Measurements from ENCODE around the gene LCN1.
"Not testable (repeated sequence)": the region's sequence is repeated elsewhere in the genome, so short reads cannot be mapped to it uniquely, and the experiment has no call there.

Gene LCN1

GRCh38 chr9:135505406-135506187 lies 15.6 kb upstream of the LCN1 start:
- DNase-seq: no peak

- no peak for DNase-seq
These were observed 14.7 kb upstream of the LCN1 start for GRCh38 chr9:135506327-135507103.

GRCh38 chr9:135507104-135508035 lies 13.9 kb upstream of the LCN1 start:
- no peak for DNase-seq

DNA sequence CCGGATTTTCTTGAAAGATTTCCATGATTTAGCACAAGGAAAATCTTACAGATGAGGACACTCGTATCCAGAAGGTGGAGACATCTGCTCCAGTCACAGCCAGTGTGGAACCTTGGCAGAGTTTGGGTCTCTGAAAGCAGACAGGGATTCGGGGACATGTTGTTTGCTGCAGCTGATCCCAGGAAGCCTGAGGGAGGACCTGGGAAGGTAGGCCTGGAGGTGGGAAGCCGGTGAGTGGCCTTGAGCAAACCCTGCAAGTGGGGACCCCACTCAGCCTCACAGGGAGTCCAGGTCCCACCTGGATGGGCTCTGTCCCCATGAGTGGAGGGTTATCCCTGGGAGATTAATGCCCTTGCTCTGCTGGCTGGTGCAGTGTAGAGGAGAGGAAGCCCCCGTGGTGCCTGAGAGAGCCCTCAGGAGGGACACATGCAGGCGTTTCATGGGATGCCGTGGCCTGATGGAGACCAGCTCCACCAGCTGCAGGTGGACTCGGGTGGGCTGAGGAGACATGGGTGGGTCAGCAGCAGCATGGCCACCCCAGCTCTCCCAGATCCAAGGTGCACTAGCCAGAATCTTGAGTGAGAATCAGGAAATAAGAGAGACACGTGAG lies 12.9 kb upstream of the LCN1 start:
- DNase-seq: no peak

- DNase-seq: no peak
These were observed 11.8 kb upstream of the LCN1 start for GRCh38 chr9:135509458-135509857.

GRCh38 chr9:135512241-135512603 lies 9.0 kb upstream of the LCN1 start:
- DNase-seq: no peak

- no peak for DNase-seq
These were observed 8.3 kb upstream of the LCN1 start for GRCh38 chr9:135512904-135513303.

DNA sequence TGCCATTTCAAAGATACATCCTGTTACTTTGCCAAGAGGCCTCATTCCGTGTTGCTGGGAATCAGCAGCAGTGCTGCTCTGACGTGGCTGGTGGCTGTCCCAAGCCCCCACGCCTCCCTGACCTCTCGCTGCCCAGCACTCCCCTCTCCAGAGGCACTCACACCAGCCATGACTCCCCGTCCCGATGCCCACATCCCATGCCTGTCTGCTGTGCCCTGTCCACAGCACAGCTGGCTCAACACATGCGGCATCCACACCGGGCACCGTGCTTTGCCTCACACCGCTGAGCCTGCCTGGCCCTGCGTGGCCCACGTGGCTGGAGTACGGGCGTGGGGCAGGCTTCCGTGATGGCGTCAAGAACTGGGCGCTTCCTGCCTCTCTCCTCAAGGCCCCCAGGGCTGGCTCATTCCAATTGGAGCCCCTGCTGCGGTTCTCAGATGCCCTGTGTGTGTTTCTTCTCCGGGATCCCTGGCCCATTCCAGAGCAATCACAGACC lies 7.8 kb upstream of the LCN1 start:
- DNase-seq: no peak

DNA sequence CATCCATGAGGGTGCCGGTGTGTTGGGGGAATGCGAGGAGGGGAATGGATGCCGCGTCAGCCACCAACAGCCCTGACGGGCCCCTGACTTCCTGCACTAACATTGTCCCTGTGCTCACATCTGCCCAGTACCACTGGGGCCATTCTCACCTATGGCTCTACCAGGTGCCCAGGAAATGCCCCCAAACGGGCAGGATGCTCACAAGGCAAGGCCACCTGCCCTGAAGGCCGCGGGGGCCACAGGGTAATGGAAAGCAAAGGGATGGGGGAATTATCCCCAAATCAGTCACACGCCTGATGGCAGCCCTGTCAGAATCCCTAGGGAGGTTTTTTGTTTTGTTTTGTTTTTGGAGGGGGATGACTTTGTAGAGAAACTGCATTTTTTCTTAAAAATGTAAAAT lies 7.3 kb upstream of the LCN1 start:
- DNase-seq: not testable (repeated sequence)

DNA sequence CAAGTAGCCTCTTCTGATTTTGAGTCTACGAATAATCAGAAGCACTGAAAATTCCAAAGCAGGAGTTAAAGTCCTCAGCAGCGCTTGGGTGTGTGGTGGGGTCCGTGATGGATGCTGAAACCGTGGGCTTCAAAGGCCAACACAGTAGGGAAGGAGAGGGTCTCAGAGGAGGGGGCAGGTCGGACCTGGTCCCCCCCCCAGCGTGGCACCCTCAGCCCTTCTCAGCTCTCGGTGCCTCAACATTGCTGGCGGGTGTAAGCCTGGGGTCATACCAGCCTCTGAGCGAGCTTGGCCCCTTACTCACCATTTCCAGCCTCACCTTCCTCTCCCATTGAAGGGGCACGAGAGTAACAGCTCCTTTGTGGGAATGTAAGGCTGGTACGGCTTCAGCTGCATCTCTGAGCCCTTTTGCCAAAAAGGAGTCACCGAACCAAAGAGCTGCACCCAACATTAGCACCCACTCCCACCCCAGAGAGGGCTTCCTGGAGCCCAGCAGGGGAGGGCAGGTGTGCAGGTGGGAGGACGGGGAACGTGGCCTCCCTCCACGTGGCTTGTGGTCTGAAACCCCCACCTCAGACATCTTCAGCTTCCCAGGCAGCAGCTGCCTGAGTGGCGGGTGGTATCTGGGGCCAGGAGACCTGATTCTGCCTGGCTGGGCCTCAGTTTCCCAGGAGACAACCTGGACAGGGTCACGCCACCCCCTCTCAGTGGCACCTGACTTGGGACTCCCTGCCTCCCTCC lies 6.7 kb upstream of the LCN1 start:
- no peak for DNase-seq

- no peak for DNase-seq
These were observed 5.9 kb upstream of the LCN1 start for GRCh38 chr9:135515083-135515951.

GRCh38 chr9:135516132-135516860 lies 4.9 kb upstream of the LCN1 start:
- DNase-seq: no peak

DNA sequence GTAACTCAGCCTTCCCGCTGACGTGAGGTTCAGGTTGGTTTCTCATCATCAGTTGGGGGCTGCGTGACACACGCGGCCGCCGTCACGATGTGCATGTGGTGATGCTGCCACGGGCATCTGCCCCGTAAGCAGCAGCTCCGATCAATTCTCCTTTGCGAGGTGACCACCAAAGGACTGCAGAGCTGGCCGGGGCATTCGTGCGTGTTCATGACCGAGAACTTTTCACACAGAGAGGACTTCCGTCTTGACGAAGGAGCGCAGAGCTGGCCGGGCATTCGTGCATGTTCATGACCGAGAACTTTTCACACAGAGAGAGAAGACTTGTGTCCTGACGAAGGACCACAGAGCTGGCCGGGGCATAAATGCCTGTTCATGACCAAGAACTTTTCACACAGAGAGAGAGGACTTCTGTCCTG lies 3.8 kb upstream of the LCN1 start:
- no peak for DNase-seq

DNA sequence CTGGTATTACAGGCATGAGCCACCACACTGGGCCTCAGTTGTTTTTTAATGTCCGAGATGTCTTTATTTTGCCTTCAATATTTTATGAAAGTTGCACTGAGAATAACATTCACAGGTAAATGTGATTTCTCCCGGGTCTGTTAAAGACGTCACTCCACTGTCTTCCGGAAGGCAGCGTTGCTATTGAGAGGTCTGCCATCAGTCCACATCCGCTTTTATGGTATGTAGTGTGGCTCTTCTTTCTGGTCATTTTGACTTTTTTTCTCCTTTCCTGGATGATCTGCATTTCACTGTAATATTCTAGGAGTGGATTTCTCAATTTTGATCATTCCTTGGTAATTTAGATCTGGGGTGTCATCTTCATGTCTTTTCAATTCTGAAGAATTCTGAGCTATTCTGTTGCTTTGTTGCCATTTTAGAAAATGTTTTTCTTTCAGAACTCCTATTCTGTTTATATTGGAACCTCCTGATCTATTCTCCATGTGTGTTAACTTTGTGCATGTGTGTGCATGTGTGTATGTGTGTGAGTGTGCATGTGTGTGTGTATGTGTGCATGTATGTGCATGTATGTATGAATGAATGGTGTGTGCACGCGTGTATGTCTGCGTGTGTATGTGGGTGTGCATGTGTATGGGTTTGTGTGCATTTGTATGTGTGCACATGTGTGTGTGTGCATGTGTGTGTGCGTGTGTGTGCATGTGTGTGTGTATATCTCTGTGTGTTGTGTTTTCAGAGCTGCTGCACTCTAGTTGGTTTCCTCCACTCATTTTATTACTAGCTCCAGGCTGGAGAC lies 1.9 kb upstream of the LCN1 start:
- DNase-seq: no peak

DNA sequence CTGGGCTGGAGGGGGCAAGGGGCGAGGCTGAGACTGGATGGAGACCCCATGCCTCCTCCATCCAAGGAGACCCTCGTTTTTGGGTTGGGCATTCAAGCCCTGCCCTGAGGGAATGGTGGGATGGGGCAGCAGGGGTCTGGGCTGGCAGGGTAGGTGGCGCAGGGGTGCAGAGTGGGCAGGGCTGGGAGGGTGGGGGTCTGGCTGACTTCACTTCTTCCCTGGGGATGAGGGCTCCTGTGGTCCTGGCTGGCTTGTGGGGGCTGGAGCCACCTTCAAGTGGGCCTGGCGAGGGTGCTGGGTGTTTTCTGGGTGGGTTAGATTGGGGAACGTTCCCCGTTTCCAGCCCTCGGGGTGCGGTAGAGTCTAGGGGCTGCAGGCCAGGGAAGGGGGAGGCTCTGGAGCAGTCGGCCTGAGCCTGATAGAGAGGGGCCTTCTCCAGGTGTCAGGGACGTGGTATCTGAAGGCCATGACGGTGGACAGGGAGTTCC lies 412 bp downstream of the LCN1 start:
- DNase-seq: no peak

DNA sequence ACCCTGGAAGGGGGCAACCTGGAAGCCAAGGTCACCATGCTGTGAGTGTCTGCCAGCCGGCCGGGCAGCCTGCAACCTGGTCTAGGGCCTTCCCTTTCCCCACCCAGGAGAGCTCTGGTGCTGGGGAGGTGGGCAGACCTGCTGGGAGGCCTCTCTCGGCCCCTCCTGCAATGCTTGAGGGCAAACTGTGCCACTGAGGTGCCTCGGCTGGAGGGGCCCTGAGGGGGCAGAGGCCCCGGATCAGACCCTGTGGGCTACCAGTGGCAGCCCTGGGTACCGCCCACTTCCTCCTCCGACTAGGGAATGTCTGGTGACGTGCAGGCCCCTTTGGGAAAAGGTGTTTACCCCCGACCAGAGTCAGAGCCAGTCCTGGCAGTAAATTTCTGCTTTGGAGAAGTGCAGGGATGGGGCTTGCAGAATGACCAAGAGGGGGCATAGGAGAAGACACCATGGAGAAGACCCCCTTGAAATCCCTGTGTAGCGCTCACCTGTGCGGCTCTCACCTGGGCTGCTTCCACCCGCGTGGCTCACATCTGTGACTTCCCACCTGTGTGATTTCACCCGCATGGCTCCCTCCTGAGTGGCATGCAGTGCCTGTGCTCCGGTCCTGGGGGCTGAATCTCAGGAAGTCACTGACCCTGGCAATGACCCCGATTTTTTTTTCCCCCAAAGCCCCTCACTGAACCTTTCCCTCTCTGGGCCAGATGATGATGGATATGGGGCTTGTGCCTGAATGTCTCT lies 1.1 kb downstream of the LCN1 start:
- DNase-seq: no peak

- no peak for DNase-seq
These were observed 1.7 kb downstream of the LCN1 start for GRCh38 chr9:135522931-135523330.

DNA sequence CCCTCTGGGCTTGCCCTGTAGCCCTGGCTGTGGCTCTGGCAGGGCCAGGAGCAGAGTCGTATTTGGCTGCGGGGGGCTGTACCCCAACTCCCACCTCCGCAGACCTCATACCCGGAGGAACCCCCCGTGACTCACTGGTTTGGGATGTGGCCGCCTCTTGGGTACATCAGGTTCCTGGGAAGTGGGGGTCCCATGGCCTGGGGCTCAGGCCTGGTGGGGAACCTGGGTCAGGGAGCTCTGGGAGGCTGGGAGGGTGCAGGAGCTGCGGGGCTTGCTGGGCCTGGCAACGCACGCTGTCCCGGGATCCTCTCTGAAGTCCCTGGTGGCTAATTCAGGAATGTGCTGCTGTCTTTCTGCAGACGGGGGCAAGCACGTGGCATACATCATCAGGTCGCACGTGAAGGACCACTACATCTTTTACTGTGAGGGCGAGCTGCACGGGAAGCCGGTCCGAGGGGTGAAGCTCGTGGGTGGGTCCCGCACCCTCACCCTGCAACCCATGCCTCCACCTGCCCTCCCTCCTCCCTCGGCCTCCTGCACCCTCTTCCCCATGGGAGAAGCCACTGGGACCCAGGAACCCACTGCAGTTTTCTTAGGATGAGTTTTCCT lies 2.4 kb downstream of the LCN1 start:
- no peak for DNase-seq
